ENCODE measurements around the gene P2RY1. TPM values are rescaled to one million over a fixed set of nuclear protein-coding genes. Genes with fewer than 3 reads are reported as not detected.

P2RY1 gene
- total RNA-seq, 1 experiment from 2014 or later: 1.2 TPM

- no peaks in the 10 kb centered on the region for H3K79me2 ChIP-seq (ENCODE audit: low read depth)
- no peaks in the 10 kb centered on the region for H3K9me3 ChIP-seq (ENCODE audit: insufficient read depth, low read depth)
- H3K27me3 ChIP-seq (ENCODE audit: insufficient read depth, low read depth): no peaks in the 10 kb centered on the region
- intact Hi-C loops (cut with micrococcal nuclease; ENCODE audit: unreplicated experiment): loop anchor here (10.0 kb wide), 1 partner anchor 185 kb away; no protein-coding TSS in a partner anchor
- H3F3A ChIP-seq (ENCODE audit: insufficient read depth, low read depth): peaks cover 2% of the 10 kb centered on the region; the same call in 1 of the 2 replicates
- ChIA-PET CTCF (no interaction called here), POLR2A (ENCODE audit: unreplicated experiment) (no interaction called here)
- no peaks in the 10 kb centered on the region for H3K36me3 ChIP-seq (ENCODE audit: low read depth)
- no TSS peak for BruUV-seq (replicated peaks)
- no peak overlapping the region for H3K4me2 ChIP-seq
- H3K27ac ChIP-seq: no peak overlapping the region
- H3K4me1 ChIP-seq (replicated peaks; ENCODE audit: insufficient read depth): no peaks in the 10 kb centered on the region
- H3K4me3 ChIP-seq: no peak overlapping the region
- no peaks in the 10 kb centered on the region for H4K20me1 ChIP-seq (ENCODE audit: insufficient read depth)
- H2AFZ ChIP-seq: no peak overlapping the region
- DNase-seq: no peak
- H3K9me2 ChIP-seq (ENCODE audit: insufficient read depth): no peaks in the 10 kb centered on the region
- TF ChIP-seq EZH2 (IDR thresholded peaks at IDR 0.05; ENCODE audit: low read depth) (no peak), CTCF (conservative IDR thresholded peaks at IDR 0.05) (no peak)
Measured at GRCh38 chr3:152839511-152839910, 4.6 kb downstream of the P2RY1 start.

- H3K79me2 ChIP-seq (ENCODE audit: low read depth): no peaks in the 10 kb centered on the region
- H2AFZ ChIP-seq: no peak overlapping the region
- no TSS peak for BruUV-seq (replicated peaks)
- H3K27me3 ChIP-seq (ENCODE audit: insufficient read depth, low read depth): no peaks in the 10 kb centered on the region
- no peak for DNase-seq
- H3K9me3 ChIP-seq (ENCODE audit: insufficient read depth, low read depth): no peaks in the 10 kb centered on the region; the same call in 1 of the 2 replicates
- no peak overlapping the region for H3K27ac ChIP-seq
- H3F3A ChIP-seq (ENCODE audit: insufficient read depth, low read depth): no peaks in the 10 kb centered on the region
- no peak overlapping the region for H3K4me3 ChIP-seq
- H3K9me2 ChIP-seq (ENCODE audit: insufficient read depth): no peaks in the 10 kb centered on the region
- intact Hi-C loops (cut with micrococcal nuclease; ENCODE audit: unreplicated experiment): no loop called here
- no peaks in the 10 kb centered on the region for H4K20me1 ChIP-seq (ENCODE audit: insufficient read depth)
- TF ChIP-seq EZH2 (IDR thresholded peaks at IDR 0.05; ENCODE audit: low read depth): no peak
- TF ChIP-seq CTCF (conservative IDR thresholded peaks at IDR 0.05): no peak
- H3K4me1 ChIP-seq (replicated peaks; ENCODE audit: insufficient read depth): no peaks in the 10 kb centered on the region
- no peaks in the 10 kb centered on the region for H3K36me3 ChIP-seq (ENCODE audit: low read depth)
- H3K4me2 ChIP-seq: no peak overlapping the region
- POLR2A ChIA-PET (ENCODE audit: unreplicated experiment): no interaction called here
- CTCF ChIA-PET: no interaction called here
Measured at GRCh38 chr3:152841131-152841530, 6.2 kb downstream of the P2RY1 start.

GRCh38 chr3:152842413-152842812, 7.5 kb downstream of the P2RY1 start:
- POLR2A ChIA-PET (ENCODE audit: unreplicated experiment): interaction anchor here (0.6 kb wide), 1 partner anchor 17 kb away, joined by 3 read pairs; no protein-coding TSS in a partner anchor
- Histone ChIP-seq H3K4me2 (no peak overlapping the region), H3F3A (ENCODE audit: insufficient read depth, low read depth) (no peaks in the 10 kb centered on the region), H3K4me1 (replicated peaks; ENCODE audit: insufficient read depth) (no peaks in the 10 kb centered on the region), H4K20me1 (ENCODE audit: insufficient read depth) (no peaks in the 10 kb centered on the region), H3K4me3 (no peak overlapping the region), H3K9me3 (ENCODE audit: insufficient read depth, low read depth) (peaks cover 4% of the 10 kb centered on the region; the same call in 1 of the 2 replicates), H3K27me3 (ENCODE audit: insufficient read depth, low read depth) (no peaks in the 10 kb centered on the region), H3K79me2 (ENCODE audit: low read depth) (no peaks in the 10 kb centered on the region), H2AFZ (no peak overlapping the region), H3K27ac (no peak overlapping the region), H3K36me3 (ENCODE audit: low read depth) (no peaks in the 10 kb centered on the region), H3K9me2 (ENCODE audit: insufficient read depth) (no peaks in the 10 kb centered on the region)
- CTCF ChIA-PET: no interaction called here
- BruUV-seq (replicated peaks): no TSS peak
- no peak for DNase-seq
- intact Hi-C loops (cut with micrococcal nuclease; ENCODE audit: unreplicated experiment): no loop called here
- TF ChIP-seq CTCF (conservative IDR thresholded peaks at IDR 0.05): no peak
- TF ChIP-seq EZH2 (IDR thresholded peaks at IDR 0.05; ENCODE audit: low read depth): no peak

All from PC-9 (cell line).